Trophoblast cell (in vitro differentiated cells and primary cell): ENCODE data around the gene DZIP1L.

Experiments used
- DNase-seq, 2 donors: peaks; one replicate each; pipeline ENCODE4 v3.0.0-alpha.2; 2016
- H2AFZ ChIP-seq: 2 replicates; pipeline ENCODE4 v1.6.1; 2013; ENCODE audit warnings: low read length, moderate library complexity, mild to moderate bottlenecking; ENCODE audit not compliant: insufficient read depth, poor library complexity
- H2AK5ac ChIP-seq: 2 replicates; pipeline ENCODE4 v1.6.1; 2013; ENCODE audit warnings: mild to moderate bottlenecking, low read length
- H2BK120ac ChIP-seq: 2 replicates; pipeline ENCODE4 v1.6.1; 2013; ENCODE audit warnings: low read length, mild to moderate bottlenecking, moderate library complexity; ENCODE audit not compliant: insufficient read depth, poor library complexity
- H2BK12ac ChIP-seq: 2 replicates; pipeline ENCODE4 v1.6.1; 2013; ENCODE audit warnings: mild to moderate bottlenecking, low read length, moderate library complexity
- H2BK5ac ChIP-seq: 2 replicates; pipeline ENCODE4 v1.6.1; 2013; ENCODE audit warnings: low read length, low read depth, moderate library complexity, mild to moderate bottlenecking; ENCODE audit not compliant: poor library complexity
- H3K14ac ChIP-seq: 2 replicates; pipeline ENCODE4 v1.6.1; 2013; ENCODE audit warnings: mild to moderate bottlenecking, low read length
- H3K18ac ChIP-seq: 2 replicates; pipeline ENCODE4 v1.6.1; 2013; ENCODE audit warnings: mild to moderate bottlenecking, low read length
- H3K23ac ChIP-seq: 2 replicates; pipeline ENCODE4 v1.6.1; 2013; ENCODE audit warnings: low read length
- H3K27ac ChIP-seq: 2 replicates; pipeline ENCODE4 v1.5.1; 2013; ENCODE audit warnings: low read depth, mild to moderate bottlenecking, inconsistent platforms, low read length, moderate library complexity
- H3K27me3 ChIP-seq: 2 replicates; pipeline ENCODE4 v1.6.1; 2013; ENCODE audit warnings: inconsistent platforms, mild to moderate bottlenecking, low read length, moderate library complexity; ENCODE audit not compliant: insufficient read depth
- H3K36me3 ChIP-seq, 2 experiments: 1 replicate in 1 of 2; 2 replicates in 1 of 2; pipeline ENCODE4 v1.6.1; 2013; ENCODE audit warnings: low read length in 2 of 2, mild to moderate bottlenecking in 2 of 2, moderate library complexity in 1 of 2; ENCODE audit not compliant: insufficient read depth in 2 of 2, control insufficient read depth in 1 of 2
- H3K4ac ChIP-seq: 2 replicates; pipeline ENCODE4 v1.6.1; 2013; ENCODE audit warnings: low read depth, mild to moderate bottlenecking, low read length, moderate library complexity
- H3K4me1 ChIP-seq, 2 experiments: 1 replicate in 1 of 2; 2 replicates in 1 of 2; pipeline ENCODE4 v1.6.1; 2013; ENCODE audit warnings: low read length in 2 of 2, mild to moderate bottlenecking in 2 of 2, moderate library complexity in 1 of 2; ENCODE audit not compliant: insufficient read depth in 2 of 2, control insufficient read depth in 1 of 2
- H3K4me2 ChIP-seq: 2 replicates; pipeline ENCODE4 v1.6.1; 2013; ENCODE audit warnings: inconsistent platforms, mild to moderate bottlenecking, low read length, moderate library complexity
- H3K4me3 ChIP-seq: 2 replicates; pipeline ENCODE4 v1.5.1; 2013; ENCODE audit warnings: mild to moderate bottlenecking, low read depth, low read length, inconsistent platforms
- H3K79me1 ChIP-seq: one replicate; pipeline ENCODE4 v1.6.1; 2013; ENCODE audit warnings: low read length
- H3K79me2 ChIP-seq: 2 replicates; pipeline ENCODE4 v1.6.1; 2013; ENCODE audit warnings: low read length, mild to moderate bottlenecking; ENCODE audit not compliant: control insufficient read depth, insufficient read depth, poor library complexity
- H3K9ac ChIP-seq: 2 replicates; pipeline ENCODE4 v1.6.1; 2013; ENCODE audit warnings: mild to moderate bottlenecking, low read length
- H3K9me3 ChIP-seq: 2 replicates; pipeline ENCODE4 v1.6.1; 2013; ENCODE audit warnings: low read depth, mild to moderate bottlenecking, control low read depth, inconsistent platforms, low read length; ENCODE audit not compliant: insufficient read depth
- H4K12ac ChIP-seq: 2 replicates; pipeline ENCODE4 v1.6.1; 2013; ENCODE audit warnings: low read depth, mild to moderate bottlenecking, low read length, moderate library complexity
- H4K8ac ChIP-seq: 2 replicates; pipeline ENCODE4 v1.6.1; 2013; ENCODE audit warnings: low read depth, mild to moderate bottlenecking, low read length, moderate library complexity
- H4K91ac ChIP-seq: one replicate; pipeline ENCODE4 v1.6.1; 2013; ENCODE audit warnings: low read depth, mild to moderate bottlenecking, low read length, moderate library complexity
- WGBS: extraction: QIAGEN DNeasy Blood & Tissue Kit; methylation state at CpG from one replicate; pipeline ENCODE4 v1.1.7; 2013; ENCODE audit warnings: missing lambda C conversion rate; ENCODE audit not compliant: insufficient read length, insufficient coverage; ENCODE audit errors: extremely low coverage; 5-methylcytosine and 5-hydroxymethylcytosine counted together

DZIP1L gene

GRCh38 chr3:138137861-138138260, 22.5 kb upstream of the DZIP1L start:
- Histone ChIP-seq H4K91ac (no peak overlapping the region), H3K36me3 (no peaks in the 10 kb centered on the region), H3K4me2 (no peak overlapping the region), H3K4me1 (peaks cover 3 to 5% of the 10 kb centered on the region in 2 experiments), H2AFZ (no peak overlapping the region), H2BK5ac (no peak overlapping the region), H3K18ac (no peak overlapping the region), H4K8ac (no peak overlapping the region), H3K27me3 (no peaks in the 10 kb centered on the region), H4K12ac (no peak overlapping the region), H2AK5ac (no peak overlapping the region), H3K23ac (no peak overlapping the region), H3K9me3 (no peaks in the 10 kb centered on the region), H3K79me1 (peaks cover 3% of the 10 kb centered on the region), H3K4ac (no peak overlapping the region), H3K27ac (no peak overlapping the region), H2BK120ac (no peak overlapping the region), H3K79me2 (no peaks in the 10 kb centered on the region), H3K9ac (no peak overlapping the region), H3K4me3 (no peak overlapping the region), H2BK12ac (no peak overlapping the region), H3K14ac (no peak overlapping the region)
- WGBS: no CpG with 5 or more reads among the region's 2 CpGs
- peak; percentile 45 to 56 for DNase-seq

- no peak overlapping the region for H2AFZ ChIP-seq
- WGBS: no CpG with 5 or more reads among the region's 3 CpGs
- no peak overlapping the region for H3K14ac ChIP-seq
These were observed 20.8 kb upstream of the DZIP1L start for GRCh38 chr3:138136201-138136600.

GRCh38 chr3:138135833-138136194, 20.4 kb upstream of the DZIP1L start:
- Histone ChIP-seq H3K9ac (no peak overlapping the region), H4K8ac (no peak overlapping the region), H3K27ac (no peak overlapping the region), H3K4me3 (no peak overlapping the region), H3K27me3 (no peaks in the 10 kb centered on the region), H3K4me2 (no peak overlapping the region), H2AK5ac (no peak overlapping the region), H3K4ac (no peak overlapping the region), H2BK12ac (no peak overlapping the region), H3K9me3 (no peaks in the 10 kb centered on the region), H3K23ac (no peak overlapping the region), H3K79me2 (no peaks in the 10 kb centered on the region), H3K14ac (no peak overlapping the region), H3K79me1 (no peaks in the 10 kb centered on the region), H2BK5ac (no peak overlapping the region), H2BK120ac (no peak overlapping the region), H4K91ac (no peak overlapping the region), H3K36me3 (no peaks in the 10 kb centered on the region), H3K18ac (no peak overlapping the region), H4K12ac (no peak overlapping the region), H3K4me1 (peaks cover 0 to 2% of the 10 kb centered on the region in 2 experiments), H2AFZ (no peak overlapping the region)
- DNase-seq: no peak
- no CpG with 5 or more reads among the region's 2 CpGs for WGBS

More at GRCh38 chr3:138136201-138136600, 20.8 kb upstream of the DZIP1L start:
- H3K79me1 ChIP-seq: peaks cover under 1% of the 10 kb centered on the region
- no peaks in the 10 kb centered on the region for H3K79me2 ChIP-seq
- H3K23ac ChIP-seq: no peak overlapping the region
- no peak overlapping the region for H3K4me2 ChIP-seq
- H3K36me3 ChIP-seq: no peaks in the 10 kb centered on the region
- H4K12ac ChIP-seq: no peak overlapping the region
- no peak overlapping the region for H4K8ac ChIP-seq
- peaks cover under 1 to 2% of the 10 kb centered on the region in 2 experiments for H3K4me1 ChIP-seq
- DNase-seq: no peak
- no peaks in the 10 kb centered on the region for H3K27me3 ChIP-seq
- no peak overlapping the region for H2BK120ac ChIP-seq
- no peak overlapping the region for H3K18ac ChIP-seq
- no peak overlapping the region for H2BK5ac ChIP-seq
- H3K27ac ChIP-seq: no peak overlapping the region
- no peak overlapping the region for H4K91ac ChIP-seq
- H3K4ac ChIP-seq: no peak overlapping the region
- no peak overlapping the region for H2BK12ac ChIP-seq
- H2AK5ac ChIP-seq: no peak overlapping the region
- H3K9me3 ChIP-seq: no peaks in the 10 kb centered on the region
- H3K9ac ChIP-seq: no peak overlapping the region
- H3K4me3 ChIP-seq: no peak overlapping the region

GRCh38 chr3:138135146-138135832, 19.9 kb upstream of the DZIP1L start:
- H4K91ac ChIP-seq: no peak overlapping the region
- no peak overlapping the region for H4K12ac ChIP-seq
- H3K79me1 ChIP-seq: no peaks in the 10 kb centered on the region
- no peak overlapping the region for H2AFZ ChIP-seq
- H3K4me3 ChIP-seq: no peak overlapping the region
- no peak overlapping the region for H4K8ac ChIP-seq
- H3K14ac ChIP-seq: no peak overlapping the region
- no peak overlapping the region for H3K9ac ChIP-seq
- no CpG with 5 or more reads among the region's 3 CpGs for WGBS
- no peak overlapping the region for H3K27ac ChIP-seq
- H3K23ac ChIP-seq: no peak overlapping the region
- no peaks in the 10 kb centered on the region for H3K36me3 ChIP-seq
- H3K27me3 ChIP-seq: no peaks in the 10 kb centered on the region
- no peak for DNase-seq
- no peak overlapping the region for H3K4me2 ChIP-seq
- no peak overlapping the region for H2BK120ac ChIP-seq
- H3K79me2 ChIP-seq: no peaks in the 10 kb centered on the region
- no peak overlapping the region for H3K4ac ChIP-seq
- H3K18ac ChIP-seq: no peak overlapping the region
- H3K4me1 ChIP-seq: no peaks in the 10 kb centered on the region
- no peak overlapping the region for H2BK12ac ChIP-seq
- no peak overlapping the region for H2BK5ac ChIP-seq
- no peak overlapping the region for H2AK5ac ChIP-seq
- no peaks in the 10 kb centered on the region for H3K9me3 ChIP-seq
